ENCODE results near the gene OR1L6.

- TF ChIP-seq CTCF (IDR thresholded peaks at IDR 0.05) = no peak
- TF ChIP-seq ZFX (IDR thresholded peaks at IDR 0.05; ENCODE audit: borderline replicate concordance) = no peak
These were observed 39.6 kb downstream of the OR1L6 start for GRCh38 chr9:122781671-122782070.
